H1 (cell line): Measurements from ENCODE around the gene CUEDC1. TPM values are rescaled to one million over a fixed set of nuclear protein-coding genes. Genes with fewer than 3 reads are reported as not detected.

Source experiments
- CTCF ChIA-PET: fragments of 300-600 bp; sonication (Branson Sonifier 250); formaldehyde crosslinking; loops from one replicate; lab custom pipeline; 2021; ENCODE audit not compliant: partially characterized antibody; lab: Charles Lee
- POLR2A ChIA-PET: fragments of 300-600 bp; sonication (Branson Sonifier 250); formaldehyde crosslinking; loops from one replicate; lab custom pipeline; 2021; ENCODE audit warnings: inconsistent platforms; ENCODE audit not compliant: partially characterized antibody; lab: Charles Lee
- DNase-seq, 2 experiments: peaks; one replicate each; pipeline versions ENCODE4 v3.0.0 to v3.0.0-alpha.2; 2010 to 2022; ENCODE audit warnings: low spot score in 2 of 2, low read depth in 1 of 2, mixed read lengths in 1 of 2
- FAIRE-seq: peaks from 2 replicates; lab custom pipeline; 2011; peaks lifted over from hg19 to GRCh38; lab: Jason Lieb, UNC
- H2AFZ ChIP-seq: 2 replicates; pipeline ENCODE4 v1.8.1; 2012; ENCODE audit warnings: low read length, inconsistent platforms
- H2AK5ac ChIP-seq: 2 replicates; pipeline ENCODE4 v1.6.1; 2013; ENCODE audit warnings: low read depth, low read length
- H2BK120ac ChIP-seq: replicated peaks from 2 replicates; pipeline ENCODE3; 2013; ENCODE audit warnings: low read depth, low read length, inconsistent platforms
- H2BK12ac ChIP-seq: 2 replicates; pipeline ENCODE4 v1.6.1; 2013; ENCODE audit warnings: low read depth, low read length
- H2BK15ac ChIP-seq: 2 replicates; pipeline ENCODE4 v1.6.1; 2013; ENCODE audit warnings: low read length
- H2BK20ac ChIP-seq: 2 replicates; pipeline ENCODE4 v1.6.1; 2013; ENCODE audit warnings: low read length
- H2BK5ac ChIP-seq: 2 replicates; pipeline ENCODE4 v1.6.1; 2013; ENCODE audit warnings: low read depth, low read length
- H3K14ac ChIP-seq: 2 replicates; pipeline ENCODE4 v1.6.1; 2013; ENCODE audit warnings: inconsistent platforms; ENCODE audit not compliant: insufficient read length
- H3K18ac ChIP-seq: 2 replicates; pipeline ENCODE4 v1.6.1; 2013; ENCODE audit warnings: low read length; ENCODE audit errors: extremely low read depth
- H3K23ac ChIP-seq: 2 replicates; pipeline ENCODE4 v1.6.1; 2013; ENCODE audit warnings: inconsistent platforms; ENCODE audit not compliant: insufficient read length
- H3K23me2 ChIP-seq: 2 replicates; pipeline ENCODE4 v1.6.1; 2013; ENCODE audit warnings: low read depth, low read length
- H3K27ac ChIP-seq: 2 replicates; pipeline ENCODE4 v1.6.1; 2011; ENCODE audit warnings: low read depth, low read length, inconsistent platforms
- H3K27me3 ChIP-seq, 4 experiments: replicated peaks in 1 of 4; 1 replicate in 1 of 4; 2 replicates in 3 of 4; pipeline versions ENCODE4 v1.6.1 to v1.8.1; 2011 to 2013; ENCODE audit warnings: low read length in 3 of 4, mild to moderate bottlenecking in 3 of 4, inconsistent platforms in 2 of 4, mixed read lengths in 2 of 4, moderate library complexity in 1 of 4; ENCODE audit not compliant: control insufficient read depth in 3 of 4, insufficient read depth in 3 of 4; ENCODE audit errors: extremely low read depth in 1 of 4
- H3K36me3 ChIP-seq, 4 experiments: 2 replicates each; pipeline versions ENCODE4 v1.6.1 to v1.8.1; 2011 to 2013; ENCODE audit warnings: mild to moderate bottlenecking in 4 of 4, low read length in 3 of 4, moderate library complexity in 2 of 4, control low read depth in 1 of 4, inconsistent platforms in 1 of 4; ENCODE audit not compliant: insufficient read depth in 4 of 4, control insufficient read depth in 2 of 4
- H3K4ac ChIP-seq: replicated peaks from 2 replicates; pipeline ENCODE3; 2013; ENCODE audit warnings: low read length, low read depth, mixed read lengths, inconsistent platforms; ENCODE audit not compliant: insufficient read length
- H3K4me1 ChIP-seq, 4 experiments: replicated peaks in 1 of 4; 1 replicate in 1 of 4; 2 replicates in 3 of 4; pipeline versions ENCODE4 v1.6.1 to v1.8.1; 2011 to 2013; ENCODE audit warnings: low read length in 3 of 4, inconsistent platforms in 2 of 4, mixed read lengths in 1 of 4; ENCODE audit not compliant: insufficient read depth in 4 of 4, control insufficient read depth in 3 of 4
- H3K4me2 ChIP-seq, 2 experiments: 2 replicates each; pipeline versions ENCODE4 v1.6.1 to v1.8.1; 2011 to 2013; ENCODE audit warnings: low read depth in 2 of 2, low read length in 2 of 2, control low read depth in 1 of 2, inconsistent platforms in 1 of 2, mild to moderate bottlenecking in 1 of 2; ENCODE audit not compliant: insufficient read depth in 1 of 2
- H3K4me3 ChIP-seq, 4 experiments: fragments of 200-600, 300-600 bp in 1 of 4; sonication (generic), shearing (Covaris generic), sonication (Bioruptor Twin) in 1 of 4; 2 replicates each; pipeline versions ENCODE4 v1.5.1 to v1.8.1; 2011 to 2016; ENCODE audit warnings: low read length in 4 of 4, low read depth in 3 of 4, control low read depth in 2 of 4, inconsistent platforms in 2 of 4, mild to moderate bottlenecking in 2 of 4, mixed read lengths in 1 of 4, moderate library complexity in 1 of 4; ENCODE audit not compliant: insufficient read depth in 2 of 4; ENCODE audit errors: extremely low read depth in 1 of 4
- H3K56ac ChIP-seq: replicated peaks from 2 replicates; pipeline ENCODE3; 2013; ENCODE audit warnings: low read depth, mild to moderate bottlenecking, mixed read lengths, low read length, inconsistent platforms; ENCODE audit not compliant: insufficient read length
- H3K79me1 ChIP-seq: 2 replicates; pipeline ENCODE4 v1.6.1; 2013; ENCODE audit warnings: low read depth, low read length, control low read depth
- H3K79me2 ChIP-seq, 2 experiments: 2 replicates each; pipeline versions ENCODE4 v1.6.1 to v1.8.1; 2012 to 2013; ENCODE audit warnings: low read length in 2 of 2, mild to moderate bottlenecking in 2 of 2, inconsistent platforms in 1 of 2; ENCODE audit not compliant: insufficient read depth in 2 of 2, control insufficient read depth in 1 of 2
- H3K9ac ChIP-seq, 4 experiments: replicated peaks in 1 of 4; 1 replicate in 1 of 4; 2 replicates in 3 of 4; pipeline versions ENCODE4 v1.6.1 to v1.8.1; 2011 to 2013; ENCODE audit warnings: low read depth in 3 of 4, low read length in 3 of 4, control low read depth in 2 of 4, mild to moderate bottlenecking in 2 of 4, moderate library complexity in 2 of 4, inconsistent platforms in 1 of 4; ENCODE audit errors: extremely low read depth in 1 of 4
- H3K9me3 ChIP-seq, 2 experiments: 2 replicates each; pipeline versions ENCODE4 v1.6.1 to v1.8.1; 2012 to 2013; ENCODE audit warnings: mild to moderate bottlenecking in 2 of 2, moderate library complexity in 2 of 2, control low read depth in 1 of 2, inconsistent platforms in 1 of 2, low read depth in 1 of 2, low read length in 1 of 2, mixed read lengths in 1 of 2; ENCODE audit not compliant: insufficient read depth in 2 of 2
- H4K20me1 ChIP-seq, 2 experiments: replicated peaks in 1 of 2; 2 replicates each; pipeline versions ENCODE3 to v1.8.1; 2011 to 2013; ENCODE audit warnings: inconsistent platforms in 2 of 2, low read length in 2 of 2, mild to moderate bottlenecking in 1 of 2; ENCODE audit not compliant: insufficient read depth in 2 of 2, control insufficient read depth in 1 of 2
- H4K5ac ChIP-seq: 2 replicates; pipeline ENCODE4 v1.6.1; 2013; ENCODE audit warnings: low read length, low read depth, mixed read lengths, inconsistent platforms; ENCODE audit not compliant: insufficient read length
- H4K8ac ChIP-seq: 2 replicates; pipeline ENCODE4 v1.8.0; 2013; ENCODE audit warnings: mild to moderate bottlenecking, moderate library complexity, low read length, inconsistent platforms; ENCODE audit not compliant: insufficient read depth; ENCODE audit errors: extremely low read depth
- H4K91ac ChIP-seq: replicated peaks from 2 replicates; pipeline ENCODE3; 2013; ENCODE audit warnings: low read length, mixed read lengths, inconsistent platforms; ENCODE audit not compliant: insufficient read length
- CBX8 ChIP-seq: fragments of 300-800, 300-1000 bp; sonication (generic); IDR thresholded peaks from 2 replicates; pipeline ENCODE4 v1.7.1; 2016; ENCODE audit warnings: low read depth, low read length, borderline replicate concordance
- CHD1 ChIP-seq: IDR thresholded peaks from 2 replicates; pipeline ENCODE4 v1.6.1; 2012; ENCODE audit warnings: low read depth, low read length, improper control_type of control experiment
- CREB1 ChIP-seq: IDR thresholded peaks from 2 replicates; pipeline ENCODE4 v1.6.1; 2012; ENCODE audit warnings: inconsistent platforms
- E2F6 ChIP-seq: IDR thresholded peaks from 2 replicates; pipeline ENCODE4 v1.6.1; 2012; ENCODE audit warnings: inconsistent platforms
- EGR1 ChIP-seq: IDR thresholded peaks from 2 replicates; pipeline ENCODE4 v1.6.1; 2011; ENCODE audit warnings: low read depth, low read length, borderline replicate concordance
- HDAC2 ChIP-seq, 2 experiments: fragments of 300-600 bp in 1 of 2; sonication (generic) in 1 of 2; IDR thresholded peaks; 2 replicates each; pipeline ENCODE4 v1.6.1; 2011 to 2012; ENCODE audit warnings: low read depth in 2 of 2, low read length in 2 of 2, mild to moderate bottlenecking in 2 of 2, moderate library complexity in 2 of 2, borderline replicate concordance in 1 of 2, inconsistent platforms in 1 of 2
- MAFK ChIP-seq: IDR thresholded peaks from 2 replicates; pipeline ENCODE4 v1.6.1; 2012; ENCODE audit warnings: low read depth, mild to moderate bottlenecking, improper control_type of control experiment, low read length
- NRF1 ChIP-seq: IDR thresholded peaks from 2 replicates; pipeline ENCODE4 v1.6.1; 2011; ENCODE audit warnings: mild to moderate bottlenecking, low read depth, low read length, improper control_type of control experiment
- PHF8 ChIP-seq: fragments of 200-600 bp; sonication (generic); conservative IDR thresholded peaks from 2 replicates; pipeline ENCODE4 v1.7.1; 2012; ENCODE audit warnings: low read depth, mild to moderate bottlenecking, inconsistent platforms, low read length, moderate library complexity
- SIX5 ChIP-seq: IDR thresholded peaks from 2 replicates; pipeline ENCODE4 v1.6.1; 2011; ENCODE audit warnings: mild to moderate bottlenecking, low read depth, low read length
- SP1 ChIP-seq: IDR thresholded peaks from 2 replicates; pipeline ENCODE4 v1.6.1; 2011; ENCODE audit warnings: low read depth, low read length
- SP2 ChIP-seq: IDR thresholded peaks from 2 replicates; pipeline ENCODE4 v1.6.1; 2012; ENCODE audit warnings: mild to moderate bottlenecking, low read length, inconsistent platforms
- TAF7 ChIP-seq: optimal IDR thresholded peaks from 2 replicates; pipeline ENCODE3; 2011; ENCODE audit warnings: low read depth, mild to moderate bottlenecking, inconsistent platforms, low read length, moderate library complexity, borderline replicate concordance
- WGBS, 2 experiments: shearing (Covaris generic) in 1 of 2; methylation state at CpG; one replicate each; pipeline versions ENCODE4 v1.1.6 to v1.1.7; 2013 to 2015; ENCODE audit warnings: low lambda C conversion rate in 2 of 2, mixed read lengths in 2 of 2, inconsistent platforms in 1 of 2, low coverage in 1 of 2, missing lambda C conversion rate in 1 of 2; ENCODE audit not compliant: insufficient replicate concordance in 2 of 2, insufficient coverage in 1 of 2, insufficient read length in 1 of 2; ENCODE audit errors: extremely low coverage in 1 of 2, missing lambda C conversion rate in 1 of 2; 5-methylcytosine and 5-hydroxymethylcytosine counted together
- polyA plus RNA-seq, 7 experiments: library from polyadenylated mRNA; depleted of rRNA in 3 of 7; stranded (reverse) in 5 of 7; unstranded in 2 of 7; fragments of >200 nt in 5 of 7; fragments of 200-250 nt in 2 of 7; gene quantifications; 1 replicate in 5 of 7; 2 replicates in 1 of 7; 4 replicates in 1 of 7; pipeline versions ENCODE4 v1.2.1 to v1.2.3, GENCODE V29; 2011 to 2013; ENCODE audit warnings: missing spikeins in 2 of 7, mixed read lengths in 2 of 7
- total RNA-seq: library from RNA; stranded (reverse); fragmentation: NEBNext Ultra II Directional; extraction: Animal tissue kit (Norgen Biotek cat#: 25700); gene quantifications from 2 replicates; pipeline ENCODE4 v1.2.1, GENCODE V29; 2021

Gene CUEDC1
- total and polyA plus RNA-seq, 2 of the 8 experiments (the other 6 are each of a cell fraction or from before 2014, with no cell fraction given), result 4.0 to 10.7 TPM

- peaks cover 0 to 14% (median 6%) of the 10 kb centered on the region in 4 experiments; a peak in 4 of 7 replicates for H3K27me3 ChIP-seq
- peak overlapping the region; percentile 38 to 54; a peak in 3 of 4 replicates for H3K4me2 ChIP-seq
- POLR2A ChIA-PET, result interaction anchor here (0.6 to 32.5 kb wide), 10 partner anchors 11 to 212 kb away, joined by 3 to 672 read pairs (median 4); partner anchors contain the start of genes SRSF1 and VEZF1
- peak overlapping the region in 2 of 4 experiments; percentile 20 to 22; a peak in 3 of 7 replicates for H3K9ac ChIP-seq
- DNase-seq (no peak), FAIRE-seq (no peak)
- peak overlapping the region; percentile 40 for H3K23ac ChIP-seq
- H4K8ac ChIP-seq, result peak overlapping the region; percentile 90
- H3K4me3 ChIP-seq, result peak overlapping the region in 2 of 4 experiments; percentile 2 to 35; a peak in 1 of 8 replicates
- 58% methylated on average over 7 of the region's 7 CpGs; no CpG with 5 or more reads in 1 of the 2 experiments for WGBS, 2 experiments
- peaks cover 13 to 37% (median 30%) of the 10 kb centered on the region in 4 experiments for H3K4me1 ChIP-seq
- H4K5ac ChIP-seq, result peak overlapping the region; percentile 81
- H2AK5ac ChIP-seq, result peak overlapping the region; percentile 91
- peak overlapping the region; percentile 27 for H3K56ac ChIP-seq
- peak overlapping the region; percentile 97 for H2BK20ac ChIP-seq
- H3K79me1 ChIP-seq, result no peaks in the 10 kb centered on the region
- H3K14ac ChIP-seq, result peak overlapping the region; percentile 78
- peak overlapping the region; percentile 13 for H2BK120ac ChIP-seq
- peak overlapping the region; percentile 100 for H4K91ac ChIP-seq
- H2BK15ac ChIP-seq, result peak overlapping the region; percentile 95; the same call in 1 of the 2 replicates
- H3K23me2 ChIP-seq, result peaks cover 2% of the 10 kb centered on the region; the same call in 1 of the 2 replicates
- H3K18ac ChIP-seq, result peak overlapping the region; percentile 60; the same call in 1 of the 2 replicates
- CTCF ChIA-PET, result interaction anchor here (0.8 to 20.7 kb wide), 11 partner anchors 12 to 122 kb away, joined by 3 to 221 read pairs (median 5); no protein-coding TSS in a partner anchor
- no peaks in the 10 kb centered on the region; a peak in 1 of 8 replicates for H3K36me3 ChIP-seq
- peak overlapping the region; percentile 96 for H2BK5ac ChIP-seq
- no peaks in the 10 kb centered on the region for H3K9me3 ChIP-seq
- H3K79me2 ChIP-seq, result no peaks in the 10 kb centered on the region
- peak overlapping the region; percentile 99 for H3K4ac ChIP-seq
- no peaks in the 10 kb centered on the region for H4K20me1 ChIP-seq
- no peak overlapping the region for H2AFZ ChIP-seq
- H3K27ac ChIP-seq, result peak overlapping the region; percentile 56
- peak overlapping the region; percentile 94 for H2BK12ac ChIP-seq
- TF ChIP-seq CREB1 (no peak), SIX5 (no peak), NRF1 (no peak), CBX8 (no peak), SP2 (no peak), E2F6 (no peak), CHD1 (no peak), EGR1 (no peak), MAFK (no peak), HDAC2 (IDR thresholded peaks at IDR 0.05; ENCODE audit: borderline replicate concordance in 1 of 2, low read depth in 2 of 2, low read length in 2 of 2) (no peak), SP1 (no peak), TAF7 (no peak), PHF8 (no peak)
Observed at GRCh38 chr17:57874058-57874419, 81.2 kb downstream of the CUEDC1 start.
